CD14-positive monocyte (primary cell): ENCODE measurements around the gene HOXA2. TPM values are rescaled to one million over a fixed set of nuclear protein-coding genes. Genes with fewer than 3 reads are reported as not detected.

Experiments used
- DNase-seq, 3 donors: peaks; one replicate each; pipeline ENCODE4 v3.0.0-alpha.2; 2011 to 2022
- H2AFZ ChIP-seq: 2 replicates; pipeline ENCODE4 v1.6.0; 2012; ENCODE audit warnings: mild to moderate bottlenecking, low read depth, low read length, inconsistent platforms; ENCODE audit not compliant: insufficient read depth, poor library complexity, severe bottlenecking
- H3K27ac ChIP-seq, 2 donors: 1 replicate in 1 of 2; 2 replicates in 1 of 2; pipeline ENCODE4 v1.5.1; 2012 to 2013; ENCODE audit warnings: low read length in 2 of 2, control low read depth in 1 of 2, inconsistent platforms in 1 of 2, low read depth in 1 of 2, mild to moderate bottlenecking in 1 of 2
- H3K27me3 ChIP-seq, 2 donors: one replicate each; pipeline versions ENCODE4 v1.6.0 to v1.6.1; 2011 to 2013; ENCODE audit warnings: low read length in 2 of 2; ENCODE audit not compliant: control insufficient read depth in 2 of 2, insufficient read depth in 2 of 2
- H3K36me3 ChIP-seq, 2 donors: replicated peaks in 1 of 2; 1 replicate in 1 of 2; 2 replicates in 1 of 2; pipeline versions ENCODE4 v1.5.1 to v1.6.1; 2012 to 2013; ENCODE audit warnings: low read length in 2 of 2, control low read depth in 1 of 2, inconsistent platforms in 1 of 2, mild to moderate bottlenecking in 1 of 2; ENCODE audit not compliant: insufficient read depth in 2 of 2, control insufficient read depth in 1 of 2
- H3K4me1 ChIP-seq, 2 donors: 1 replicate in 1 of 2; 2 replicates in 1 of 2; pipeline versions ENCODE4 v1.5.1 to v1.6.1; 2012 to 2013; ENCODE audit warnings: low read length in 2 of 2, control low read depth in 1 of 2, inconsistent platforms in 1 of 2, mild to moderate bottlenecking in 1 of 2, moderate library complexity in 1 of 2; ENCODE audit not compliant: insufficient read depth in 2 of 2, control insufficient read depth in 1 of 2
- H3K4me2 ChIP-seq: replicated peaks from 2 replicates; pipeline ENCODE3; 2012; ENCODE audit warnings: low read length, moderate library complexity, mild to moderate bottlenecking; ENCODE audit not compliant: poor library complexity, severe bottlenecking; ENCODE audit errors: extremely low read depth
- H3K4me3 ChIP-seq, 3 experiments: fragments of 200-600 bp in 1 of 3; sonication (generic) in 1 of 3; replicated peaks in 1 of 3; 1 replicate in 2 of 3; 2 replicates in 1 of 3; pipeline ENCODE4 v1.5.1; 2011 to 2013; ENCODE audit warnings: low read length in 3 of 3, mild to moderate bottlenecking in 3 of 3, control low read depth in 2 of 3, low read depth in 2 of 3, inconsistent platforms in 1 of 3, moderate library complexity in 1 of 3
- H3K79me2 ChIP-seq: 2 replicates; pipeline ENCODE4 v1.6.0; 2012; ENCODE audit warnings: mild to moderate bottlenecking, control low read depth, inconsistent platforms, low read length, moderate library complexity; ENCODE audit not compliant: insufficient read depth
- H3K9ac ChIP-seq: 2 replicates; pipeline ENCODE4 v1.6.0; 2017; ENCODE audit warnings: low read length, mild to moderate bottlenecking; ENCODE audit not compliant: insufficient read depth, poor library complexity, severe bottlenecking
- H3K9me3 ChIP-seq, 2 donors: replicated peaks in 1 of 2; 1 replicate in 1 of 2; 2 replicates in 1 of 2; pipeline versions ENCODE4 v1.5.1 to v1.6.1; 2012 to 2013; ENCODE audit warnings: low read length in 2 of 2, control low read depth in 1 of 2; ENCODE audit not compliant: control insufficient read depth in 1 of 2, insufficient read depth in 1 of 2
- H4K20me1 ChIP-seq: 2 replicates; pipeline ENCODE4 v1.6.0; 2012; ENCODE audit warnings: mild to moderate bottlenecking, low read length, control low read depth, moderate library complexity; ENCODE audit not compliant: insufficient read depth
- H3K27ac Mint-ChIP-seq, 7 donors: one replicate each; pipeline ENCODE4 v1.8.0; 2020; ENCODE audit warnings: mild to moderate bottlenecking in 7 of 7, mixed read lengths in 7 of 7, moderate library complexity in 6 of 7, inconsistent platforms in 2 of 7
- H3K27me3 Mint-ChIP-seq, 3 donors: one replicate each; pipeline ENCODE4 v1.8.0; 2021 to 2022; ENCODE audit warnings: low read depth in 3 of 3, mild to moderate bottlenecking in 3 of 3, mixed read lengths in 3 of 3, moderate library complexity in 3 of 3, inconsistent platforms in 1 of 3
- H3K36me3 Mint-ChIP-seq, 2 donors: one replicate each; pipeline ENCODE4 v1.8.0; 2020; ENCODE audit warnings: mixed read lengths in 2 of 2, inconsistent platforms in 1 of 2, mild to moderate bottlenecking in 1 of 2
- H3K4me1 Mint-ChIP-seq: one replicate; pipeline ENCODE4 v1.8.0; 2020; ENCODE audit warnings: mild to moderate bottlenecking, mixed read lengths
- H3K4me3 Mint-ChIP-seq, 2 donors: one replicate each; pipeline ENCODE4 v1.8.0; 2020; ENCODE audit warnings: mild to moderate bottlenecking in 2 of 2, mixed read lengths in 2 of 2, moderate library complexity in 1 of 2
- H3K9me3 Mint-ChIP-seq, 7 donors: one replicate each; pipeline ENCODE4 v1.8.0; 2020 to 2022; ENCODE audit warnings: mixed read lengths in 7 of 7, mild to moderate bottlenecking in 6 of 7, moderate library complexity in 6 of 7, inconsistent platforms in 2 of 7
- CTCF ChIP-seq: fragments of 200-600 bp; IDR thresholded peaks from one replicate; pipeline ENCODE4 v1.8.0; 2022; ENCODE audit warnings: antibody characterized with exemption, mild to moderate bottlenecking
- WGBS: methylation state at CpG from one replicate; pipeline ENCODE4 v1.1.5; 2013; ENCODE audit warnings: missing lambda C conversion rate; ENCODE audit not compliant: insufficient coverage; 5-methylcytosine and 5-hydroxymethylcytosine counted together
- intact Hi-C, 2 donors: fragments of 100-400 bp; cut with micrococcal nuclease; formaldehyde crosslinking; loops; one replicate each; pipeline versions ENCODE4 v1.15.0 to v1.15.1; 2023
- polyA plus RNA-seq, 3 donors: library from polyadenylated mRNA; depleted of rRNA in 1 of 3; unstranded in 2 of 3; stranded (reverse) in 1 of 3; fragments of 300-500 nt in 2 of 3; fragments of >200 nt in 1 of 3; fragmentation: Illumina TruSeq in 2 of 3; gene quantifications; 1 replicate in 2 of 3; 2 replicates in 1 of 3; pipeline ENCODE4 v1.2.3, GENCODE V29; 2012 to 2021

Gene HOXA2
- polyA plus RNA-seq, 3 donors, result not detected

- Histone ChIP-seq H3K36me3 (no peaks in the 10 kb centered on the region), H3K4me3 (peak within 1 kb of the TSS; percentile 47 to 78 (median 76)), H3K9ac (peak within 1 kb of the TSS; percentile 79), H3K79me2 (no peaks in the 10 kb centered on the region), H3K9me3 (no peaks in the 10 kb centered on the region), H3K4me2 (peak within 1 kb of the TSS; percentile 76), H4K20me1 (no peaks in the 10 kb centered on the region), H3K27me3 (peaks cover under 1 to 5% of the 10 kb centered on the region in 2 donors), H2AFZ (peak within 1 kb of the TSS; percentile 95), H3K27ac (peak within 1 kb of the TSS in 1 of 2 donors; percentile 86), H3K4me1 (peaks cover 10 to 25% of the 10 kb centered on the region in 2 donors)
- H3K4me3 Mint-ChIP-seq, result peak within 1 kb of the TSS; percentile 82
- H3K4me1 Mint-ChIP-seq, result peaks cover 26% of the 10 kb centered on the region
- H3K27ac Mint-ChIP-seq, result peak within 1 kb of the TSS in 6 of 7 donors; percentile 45 to 91 (median 85)
- H3K36me3 Mint-ChIP-seq, result peaks cover 0 to 2% of the 10 kb centered on the region in 2 donors
- peak; percentile 54 to 73 (median 72) for DNase-seq
- TF ChIP-seq CTCF, result no peak
- intact Hi-C loops, result no loop called here
- WGBS, result 26% methylated on average over 35 of the region's 67 CpGs
- H3K9me3 Mint-ChIP-seq, result peaks cover 0 to 9% (median 0%) of the 10 kb centered on the region in 7 donors
- peaks cover 5 to 14% (median 5%) of the 10 kb centered on the region in 3 donors for H3K27me3 Mint-ChIP-seq
Observed at GRCh38 chr7:27130540-27131389, 28.3 kb upstream of the HOXA2 start, which contains the start of gene HOXA4. HOXA4 (minus strand) TSS chr7:27130757; CDS start chr7:27130733, 24 bp downstream.

GRCh38 chr7:27129729-27130539, 27.5 kb upstream of the HOXA2 start:
- no peaks in the 10 kb centered on the region for H3K27me3 ChIP-seq
- Mint-ChIP-seq H3K9me3 (peaks cover 0 to 9% (median 0%) of the 10 kb centered on the region in 7 donors), H3K4me1 (peaks cover 18% of the 10 kb centered on the region), H3K27me3 (peaks cover 4 to 11% (median 5%) of the 10 kb centered on the region in 3 donors), H3K4me3 (peak overlapping the region in 1 of 2 donors; percentile 45), H3K27ac (no peak overlapping the region), H3K36me3 (peaks cover 0 to 2% of the 10 kb centered on the region in 2 donors)
- H3K4me3 ChIP-seq, result peak overlapping the region in 2 of 3 experiments; percentile 47 to 78
- H3K36me3 ChIP-seq, result no peaks in the 10 kb centered on the region
- no peak overlapping the region for H3K27ac ChIP-seq
- H3K9me3 ChIP-seq, result no peaks in the 10 kb centered on the region
- WGBS, result 54% methylated on average over 66 of the region's 72 CpGs
- peak overlapping the region; percentile 76 for H3K4me2 ChIP-seq
- intact Hi-C loops, result no loop called here
- no peak for DNase-seq
- no peaks in the 10 kb centered on the region for H3K79me2 ChIP-seq
- H3K4me1 ChIP-seq, result peaks cover 3 to 16% of the 10 kb centered on the region in 2 donors
- H2AFZ ChIP-seq, result peak overlapping the region; percentile 95
- H4K20me1 ChIP-seq, result no peaks in the 10 kb centered on the region
- TF ChIP-seq CTCF, result no peak
- no peak overlapping the region for H3K9ac ChIP-seq
